ENCODE results near the gene RALGAPA2. TPM values are rescaled to one million over a fixed set of nuclear protein-coding genes. Genes with fewer than 3 reads are reported as not detected.

RALGAPA2 gene
- total and polyA plus RNA-seq, 5 donors from 2014 or later, result 4.7 to 28.8 (median 6.2) TPM

- peaks cover 0 to 9% (median 1%) of the 10 kb centered on the region in 7 donors for H3K9me3 Mint-ChIP-seq
- Histone ChIP-seq H3K36me3 (ENCODE audit: control insufficient read depth, insufficient read depth, low read length) (no peaks in the 10 kb centered on the region), H3K27ac (ENCODE audit: insufficient read depth, low read length, poor library complexity, severe bottlenecking) (no peak overlapping the region)
Observed at GRCh38 chr20:20747298-20747697, 34.9 kb upstream of the RALGAPA2 start.

DNA sequence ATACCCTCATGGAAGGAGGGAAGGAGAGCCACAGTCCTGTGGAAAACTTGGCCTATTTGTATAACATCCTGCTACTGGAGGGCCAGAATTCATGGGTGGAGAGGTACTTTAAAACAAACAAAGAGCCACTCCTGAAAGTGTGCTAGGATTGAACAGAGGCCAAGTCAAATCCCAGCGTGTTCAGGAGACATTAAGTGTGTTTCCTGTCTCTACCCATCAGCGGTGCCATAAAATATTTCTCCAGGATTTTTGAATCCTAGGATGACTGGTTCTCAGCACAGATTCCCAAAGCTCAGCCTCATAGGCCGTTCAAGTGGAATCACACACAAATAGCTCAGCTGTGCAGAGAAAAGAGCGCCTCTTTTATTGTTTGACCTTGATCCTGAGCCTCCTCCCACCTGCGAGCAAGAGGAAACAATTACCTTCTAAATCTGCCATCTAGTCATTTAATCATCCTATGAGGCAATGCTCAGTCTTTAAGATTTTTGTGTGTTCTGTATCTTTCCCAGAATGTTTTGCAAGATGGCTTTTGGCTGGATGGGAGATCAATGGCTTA, 31.8 kb upstream of the RALGAPA2 start:
- Mint-ChIP-seq H3K27ac (no peak overlapping the region), H3K9me3 (peaks cover 0 to 8% (median 1%) of the 10 kb centered on the region in 7 donors), H3K4me3 (no peak overlapping the region), H3K27me3 (peaks cover 24% of the 10 kb centered on the region), H3K4me1 (no peaks in the 10 kb centered on the region), H3K36me3 (no peaks in the 10 kb centered on the region)
- DNase-seq, result no peak
- Histone ChIP-seq H3K4me3 (ENCODE audit: low read depth, low read length) (no peak overlapping the region), H3K9me3 (ENCODE audit: control insufficient read depth in 2 of 2, low read length in 2 of 2) (peaks cover 0 to 14% of the 10 kb centered on the region in 2 experiments), H3K27ac (ENCODE audit: insufficient read depth, low read length, poor library complexity, severe bottlenecking) (no peak overlapping the region), H3K36me3 (ENCODE audit: control insufficient read depth, insufficient read depth, low read length) (no peaks in the 10 kb centered on the region), H3K4me1 (ENCODE audit: control insufficient read depth, insufficient read depth, low read length, poor library complexity, severe bottlenecking) (no peaks in the 10 kb centered on the region), H3K27me3 (ENCODE audit: control insufficient read depth, insufficient read depth, low read length) (peaks cover 7% of the 10 kb centered on the region)
- ATAC-seq (ENCODE audit: low read depth in 2 of 2), result no peak

More at GRCh38 chr20:20747298-20747697, 34.9 kb upstream of the RALGAPA2 start:
- ATAC-seq (ENCODE audit: low read depth in 2 of 2), result no peak
- Mint-ChIP-seq H3K4me3 (no peak overlapping the region), H3K27me3 (peaks cover 12% of the 10 kb centered on the region), H3K27ac (no peak overlapping the region), H3K4me1 (no peaks in the 10 kb centered on the region), H3K36me3 (no peaks in the 10 kb centered on the region)
- no peaks in the 10 kb centered on the region for H3K4me1 ChIP-seq (ENCODE audit: control insufficient read depth, insufficient read depth, low read length, poor library complexity, severe bottlenecking)
- DNase-seq, result no peak
- peaks cover 7% of the 10 kb centered on the region for H3K27me3 ChIP-seq (ENCODE audit: control insufficient read depth, insufficient read depth, low read length)
- peaks cover 0 to 15% of the 10 kb centered on the region in 2 experiments for H3K9me3 ChIP-seq (ENCODE audit: control insufficient read depth in 2 of 2, low read length in 2 of 2)
- no peak overlapping the region for H3K4me3 ChIP-seq (ENCODE audit: low read depth, low read length)

DNA sequence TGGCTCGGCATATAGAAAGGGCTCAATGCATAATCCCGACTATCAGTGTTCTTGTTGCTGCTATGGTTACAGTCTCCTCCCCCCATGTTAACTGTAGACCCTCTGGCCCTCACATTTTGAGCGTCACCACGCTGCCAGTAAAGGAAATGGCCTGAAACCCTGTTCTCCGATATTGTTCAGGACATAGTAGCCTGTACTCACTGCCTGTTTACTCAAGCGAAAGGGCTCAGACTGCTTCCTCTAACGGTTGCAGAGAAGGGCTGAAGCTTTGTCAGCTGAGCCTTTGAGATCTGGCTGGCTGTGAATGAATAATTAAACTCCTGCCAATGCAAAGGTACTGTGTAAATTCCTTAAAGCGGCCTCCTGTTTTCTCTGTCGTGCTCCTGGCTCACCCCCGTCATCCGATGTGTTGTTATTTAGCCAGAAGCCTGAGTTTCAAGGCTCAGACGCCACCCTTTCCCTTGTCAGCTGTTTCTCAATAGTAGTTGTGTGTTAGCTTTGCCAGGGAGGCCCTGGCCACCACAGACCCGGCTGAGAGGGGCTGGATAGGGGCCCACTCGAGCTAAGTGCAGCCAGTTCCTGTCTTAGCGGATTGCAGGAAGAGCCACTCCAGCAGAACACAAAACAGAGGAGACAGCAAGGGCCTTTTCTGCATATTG, 31.2 kb upstream of the RALGAPA2 start:
- Histone ChIP-seq H3K9me3 (ENCODE audit: control insufficient read depth in 2 of 2, low read length in 2 of 2) (peaks cover 0 to 8% of the 10 kb centered on the region in 2 experiments), H3K27me3 (ENCODE audit: control insufficient read depth, insufficient read depth, low read length) (peaks cover 6% of the 10 kb centered on the region), H3K27ac (ENCODE audit: insufficient read depth, low read length, poor library complexity, severe bottlenecking) (no peak overlapping the region), H3K4me1 (ENCODE audit: control insufficient read depth, insufficient read depth, low read length, poor library complexity, severe bottlenecking) (no peaks in the 10 kb centered on the region), H3K4me3 (ENCODE audit: low read depth, low read length) (no peak overlapping the region), H3K36me3 (ENCODE audit: control insufficient read depth, insufficient read depth, low read length) (no peaks in the 10 kb centered on the region)
- Mint-ChIP-seq H3K27ac (no peak overlapping the region), H3K9me3 (peaks cover 0 to 2% (median 1%) of the 10 kb centered on the region in 7 donors), H3K27me3 (peaks cover 24% of the 10 kb centered on the region), H3K4me3 (no peak overlapping the region), H3K36me3 (no peaks in the 10 kb centered on the region), H3K4me1 (no peaks in the 10 kb centered on the region)
- ATAC-seq (ENCODE audit: low read depth in 2 of 2) (no peak), DNase-seq (no peak)

DNA sequence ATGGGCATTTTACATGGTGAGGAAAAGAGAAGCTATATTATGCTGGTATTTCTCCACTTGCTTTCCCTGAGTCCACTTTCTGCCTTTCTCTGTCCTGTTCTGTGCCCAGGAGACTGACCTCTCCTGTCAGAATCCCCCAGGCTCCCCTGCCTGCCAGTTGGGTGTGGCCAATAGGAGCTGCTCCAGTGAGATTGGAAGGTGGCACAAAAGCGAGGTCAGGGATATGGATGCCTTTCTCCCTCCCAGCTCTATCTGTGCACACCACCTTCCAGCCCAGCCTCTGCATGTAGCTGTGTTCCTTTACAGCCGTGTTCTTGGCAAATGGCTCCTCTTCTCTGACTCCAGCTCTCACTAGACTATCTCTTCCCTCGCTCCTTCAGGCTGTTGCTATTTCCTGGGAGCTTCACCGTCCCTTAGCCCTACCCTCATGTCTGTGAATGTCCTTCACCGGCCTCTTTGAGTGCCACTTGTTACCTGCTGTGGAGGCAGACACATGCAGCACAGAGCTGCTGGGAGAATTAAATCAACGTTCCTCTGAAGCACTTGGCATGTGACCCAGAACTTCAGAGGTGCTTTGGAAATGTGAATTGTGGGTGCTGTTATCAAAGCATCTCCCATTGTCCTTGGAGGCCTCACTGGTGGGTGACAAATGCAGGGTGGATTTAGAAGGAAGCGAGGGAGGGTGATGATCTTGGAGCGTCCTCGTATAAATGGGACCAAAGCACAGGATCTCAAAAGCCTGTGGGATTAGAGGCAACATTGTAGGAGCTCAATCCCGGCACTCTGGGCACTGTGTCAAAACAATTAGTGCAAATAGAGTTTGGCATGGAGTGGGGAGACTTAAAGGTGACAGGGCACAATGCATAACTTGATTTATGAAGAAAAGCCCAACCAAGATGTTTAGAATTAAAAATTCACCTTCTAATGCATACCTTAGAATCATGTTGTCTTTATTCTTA, 28.9 kb upstream of the RALGAPA2 start:
- Histone ChIP-seq H3K27ac (ENCODE audit: insufficient read depth, low read length, poor library complexity, severe bottlenecking) (no peak overlapping the region), H3K4me3 (ENCODE audit: low read depth, low read length) (no peak overlapping the region), H3K4me1 (ENCODE audit: control insufficient read depth, insufficient read depth, low read length, poor library complexity, severe bottlenecking) (no peaks in the 10 kb centered on the region), H3K27me3 (ENCODE audit: control insufficient read depth, insufficient read depth, low read length) (peaks cover 6% of the 10 kb centered on the region), H3K36me3 (ENCODE audit: control insufficient read depth, insufficient read depth, low read length) (no peaks in the 10 kb centered on the region), H3K9me3 (ENCODE audit: control insufficient read depth in 2 of 2, low read length in 2 of 2) (no peaks in the 10 kb centered on the region)
- peaks cover 32% of the 10 kb centered on the region for H3K27me3 Mint-ChIP-seq
- H3K27ac Mint-ChIP-seq, result no peak overlapping the region
- peaks cover 0 to 3% (median 0%) of the 10 kb centered on the region in 7 donors for H3K9me3 Mint-ChIP-seq
- no peak for DNase-seq
- H3K36me3 Mint-ChIP-seq, result no peaks in the 10 kb centered on the region
- no peak overlapping the region for H3K4me3 Mint-ChIP-seq
- ATAC-seq (ENCODE audit: low read depth in 2 of 2), result no peak
- H3K4me1 Mint-ChIP-seq, result no peaks in the 10 kb centered on the region

- H3K9me3 ChIP-seq (ENCODE audit: control insufficient read depth in 2 of 2, low read length in 2 of 2), result no peaks in the 10 kb centered on the region
- no peak overlapping the region for H3K4me3 ChIP-seq (ENCODE audit: low read depth, low read length)
- ATAC-seq (ENCODE audit: low read depth in 2 of 2) (no peak), DNase-seq (no peak)
- no peaks in the 10 kb centered on the region for H3K4me1 Mint-ChIP-seq
- H3K36me3 Mint-ChIP-seq, result no peaks in the 10 kb centered on the region
- peak overlapping the region in 1 of 4 donors; percentile 67 for H3K4me3 Mint-ChIP-seq
- H3K4me1 ChIP-seq (ENCODE audit: control insufficient read depth, insufficient read depth, low read length, poor library complexity, severe bottlenecking), result no peaks in the 10 kb centered on the region
- no peak overlapping the region for H3K27ac ChIP-seq (ENCODE audit: insufficient read depth, low read length, poor library complexity, severe bottlenecking)
- H3K9me3 Mint-ChIP-seq, result peaks cover 0 to 3% (median 0%) of the 10 kb centered on the region in 7 donors
- H3K27ac Mint-ChIP-seq, result no peak overlapping the region
- peaks cover 6% of the 10 kb centered on the region for H3K27me3 ChIP-seq (ENCODE audit: control insufficient read depth, insufficient read depth, low read length)
- H3K36me3 ChIP-seq (ENCODE audit: control insufficient read depth, insufficient read depth, low read length), result no peaks in the 10 kb centered on the region
- H3K27me3 Mint-ChIP-seq, result peaks cover 34% of the 10 kb centered on the region
Observed at GRCh38 chr20:20740541-20740940, 28.1 kb upstream of the RALGAPA2 start.

GRCh38 chr20:20737158-20737557, 24.7 kb upstream of the RALGAPA2 start:
- Mint-ChIP-seq H3K4me3 (no peak overlapping the region), H3K27ac (no peak overlapping the region), H3K4me1 (peaks cover 0 to 9% (median 4%) of the 10 kb centered on the region in 4 donors), H3K36me3 (no peaks in the 10 kb centered on the region), H3K9me3 (peaks cover 0 to 2% (median 0%) of the 10 kb centered on the region in 7 donors), H3K27me3 (peaks cover 35% of the 10 kb centered on the region)
- H3K27ac ChIP-seq (ENCODE audit: insufficient read depth, low read length, poor library complexity, severe bottlenecking), result no peak overlapping the region
- H3K27me3 ChIP-seq (ENCODE audit: control insufficient read depth, insufficient read depth, low read length), result no peaks in the 10 kb centered on the region
- H3K4me1 ChIP-seq (ENCODE audit: control insufficient read depth, insufficient read depth, low read length, poor library complexity, severe bottlenecking), result no peaks in the 10 kb centered on the region
- H3K4me3 ChIP-seq (ENCODE audit: low read depth, low read length), result no peak overlapping the region
- DNase-seq, result no peak
- no peaks in the 10 kb centered on the region for H3K36me3 ChIP-seq (ENCODE audit: control insufficient read depth, insufficient read depth, low read length)
- no peaks in the 10 kb centered on the region for H3K9me3 ChIP-seq (ENCODE audit: control insufficient read depth in 2 of 2, low read length in 2 of 2)
- no peak for ATAC-seq (ENCODE audit: low read depth in 2 of 2)

GRCh38 chr20:20736303-20736702, 23.9 kb upstream of the RALGAPA2 start:
- Mint-ChIP-seq H3K27ac (peak overlapping the region in 1 of 3 donors; percentile 21), H3K4me3 (no peak overlapping the region), H3K27me3 (peaks cover 31% of the 10 kb centered on the region), H3K4me1 (peaks cover 0 to 9% (median 4%) of the 10 kb centered on the region in 4 donors), H3K9me3 (peaks cover 0 to 2% (median 0%) of the 10 kb centered on the region in 7 donors), H3K36me3 (no peaks in the 10 kb centered on the region)
- H3K27me3 ChIP-seq (ENCODE audit: control insufficient read depth, insufficient read depth, low read length), result no peaks in the 10 kb centered on the region
- H3K9me3 ChIP-seq (ENCODE audit: control insufficient read depth in 2 of 2, low read length in 2 of 2), result no peaks in the 10 kb centered on the region
- H3K4me3 ChIP-seq (ENCODE audit: low read depth, low read length), result no peak overlapping the region
- ATAC-seq (ENCODE audit: low read depth in 2 of 2) (no peak), DNase-seq (no peak)
- H3K36me3 ChIP-seq (ENCODE audit: control insufficient read depth, insufficient read depth, low read length), result no peaks in the 10 kb centered on the region
- H3K27ac ChIP-seq (ENCODE audit: insufficient read depth, low read length, poor library complexity, severe bottlenecking), result no peak overlapping the region
- no peaks in the 10 kb centered on the region for H3K4me1 ChIP-seq (ENCODE audit: control insufficient read depth, insufficient read depth, low read length, poor library complexity, severe bottlenecking)

Measured in CD4-positive, CD25-positive, alpha-beta regulatory T cell (primary cell).